Measurements from ENCODE around the gene TEKTIP1.

The TEKTIP1 gene

GRCh38 chr19:3586707-3587346, 47.9 kb downstream of the TEKTIP1 start:
- no peak for DNase-seq

- no peak for DNase-seq
Observed at GRCh38 chr19:3589439-3589838, 50.5 kb downstream of the TEKTIP1 start.

- DNase-seq = no peak
Observed at GRCh38 chr19:3589949-3590348, 51.0 kb downstream of the TEKTIP1 start.

- DNase-seq = no peak
Observed at GRCh38 chr19:3590991-3591659, 52.2 kb downstream of the TEKTIP1 start.

- DNase-seq = no peak
Observed at GRCh38 chr19:3591876-3592613, 53.1 kb downstream of the TEKTIP1 start.

- DNase-seq = no peak
Observed at GRCh38 chr19:3593156-3593555, 54.2 kb downstream of the TEKTIP1 start.

Measured in activated CD4-positive, alpha-beta T cell treated with anti-CD3 and anti-CD28 coated beads, Interleukin-2, amount 50 U/mL, for 4 hours (primary cell).